Epithelial cell of proximal tubule (primary cell): ENCODE data around the gene TEX13D. TPM values are rescaled to one million over a fixed set of nuclear protein-coding genes. Genes with fewer than 3 reads are reported as not detected.

Experiments
- DNase-seq: peaks from one replicate; pipeline ENCODE4 v3.0.0-alpha.2; 2011; ENCODE audit warnings: low read depth
- H3K4me3 ChIP-seq: 2 replicates; pipeline ENCODE4 v1.5.1; 2011; ENCODE audit warnings: low read depth, mild to moderate bottlenecking, low read length
- total RNA-seq: library from RNA; depleted of rRNA; stranded (reverse); fragments of >200 nt; gene quantifications from 2 replicates; pipeline ENCODE4 v1.2.3, GENCODE V29; 2015
- TF ChIP-seq, protein P1 (sequence below): conservative IDR thresholded peaks from 2 replicates; pipeline ENCODE4 v1.5.1; 2012; ENCODE audit warnings: low read depth, mild to moderate bottlenecking, low read length

Gene TEX13D
- total RNA-seq, 1 donor from 2014 or later = not detected

DNA sequence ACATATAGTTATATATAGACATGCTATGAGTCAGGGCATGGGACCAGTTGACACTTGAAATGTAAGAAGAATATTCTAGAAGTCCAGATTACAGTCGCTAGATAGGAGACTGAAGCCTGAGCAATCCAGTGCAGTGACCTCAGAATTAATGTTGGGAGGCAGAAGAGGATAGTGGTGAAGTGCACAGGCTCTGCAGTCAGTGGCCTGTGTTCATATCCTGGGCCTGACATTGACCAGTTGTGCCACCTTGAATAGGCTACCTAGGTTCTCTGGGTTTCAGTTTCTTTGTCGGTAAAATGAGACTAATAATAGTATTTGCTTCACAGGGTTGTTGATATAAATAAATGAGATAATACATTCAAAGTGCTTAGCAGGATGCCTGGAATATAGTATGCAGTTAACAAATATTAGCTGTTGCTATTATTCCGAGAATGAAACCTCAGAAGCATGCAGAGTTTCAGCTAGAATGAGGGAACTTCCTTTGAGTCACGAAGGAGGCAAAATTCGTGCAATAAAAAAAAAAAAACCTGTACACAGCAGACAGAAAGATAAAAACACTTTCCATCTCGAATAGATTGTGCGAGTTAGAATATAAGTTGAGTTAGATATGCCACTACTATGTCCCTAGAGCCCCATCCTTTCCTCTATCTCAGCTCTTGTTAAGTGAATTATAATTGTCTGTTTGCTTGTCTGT is 9.9 kb downstream of the TEX13D start:
- DNase-seq = no peak
- TF ChIP-seq, protein P1, sequence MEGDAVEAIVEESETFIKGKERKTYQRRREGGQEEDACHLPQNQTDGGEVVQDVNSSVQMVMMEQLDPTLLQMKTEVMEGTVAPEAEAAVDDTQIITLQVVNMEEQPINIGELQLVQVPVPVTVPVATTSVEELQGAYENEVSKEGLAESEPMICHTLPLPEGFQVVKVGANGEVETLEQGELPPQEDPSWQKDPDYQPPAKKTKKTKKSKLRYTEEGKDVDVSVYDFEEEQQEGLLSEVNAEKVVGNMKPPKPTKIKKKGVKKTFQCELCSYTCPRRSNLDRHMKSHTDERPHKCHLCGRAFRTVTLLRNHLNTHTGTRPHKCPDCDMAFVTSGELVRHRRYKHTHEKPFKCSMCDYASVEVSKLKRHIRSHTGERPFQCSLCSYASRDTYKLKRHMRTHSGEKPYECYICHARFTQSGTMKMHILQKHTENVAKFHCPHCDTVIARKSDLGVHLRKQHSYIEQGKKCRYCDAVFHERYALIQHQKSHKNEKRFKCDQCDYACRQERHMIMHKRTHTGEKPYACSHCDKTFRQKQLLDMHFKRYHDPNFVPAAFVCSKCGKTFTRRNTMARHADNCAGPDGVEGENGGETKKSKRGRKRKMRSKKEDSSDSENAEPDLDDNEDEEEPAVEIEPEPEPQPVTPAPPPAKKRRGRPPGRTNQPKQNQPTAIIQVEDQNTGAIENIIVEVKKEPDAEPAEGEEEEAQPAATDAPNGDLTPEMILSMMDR = no peak
- H3K4me3 ChIP-seq = no peak overlapping the region

- H3K4me3 ChIP-seq = no peak overlapping the region
- TF ChIP-seq, protein P1 = no peak
- DNase-seq = no peak
Measured at GRCh38 chrX:124343016-124343415, 10.6 kb downstream of the TEX13D start.

- no peak for DNase-seq
- no peak overlapping the region for H3K4me3 ChIP-seq
- TF ChIP-seq, protein P1 = no peak
Measured at GRCh38 chrX:124344246-124344645, 11.8 kb downstream of the TEX13D start.

DNA sequence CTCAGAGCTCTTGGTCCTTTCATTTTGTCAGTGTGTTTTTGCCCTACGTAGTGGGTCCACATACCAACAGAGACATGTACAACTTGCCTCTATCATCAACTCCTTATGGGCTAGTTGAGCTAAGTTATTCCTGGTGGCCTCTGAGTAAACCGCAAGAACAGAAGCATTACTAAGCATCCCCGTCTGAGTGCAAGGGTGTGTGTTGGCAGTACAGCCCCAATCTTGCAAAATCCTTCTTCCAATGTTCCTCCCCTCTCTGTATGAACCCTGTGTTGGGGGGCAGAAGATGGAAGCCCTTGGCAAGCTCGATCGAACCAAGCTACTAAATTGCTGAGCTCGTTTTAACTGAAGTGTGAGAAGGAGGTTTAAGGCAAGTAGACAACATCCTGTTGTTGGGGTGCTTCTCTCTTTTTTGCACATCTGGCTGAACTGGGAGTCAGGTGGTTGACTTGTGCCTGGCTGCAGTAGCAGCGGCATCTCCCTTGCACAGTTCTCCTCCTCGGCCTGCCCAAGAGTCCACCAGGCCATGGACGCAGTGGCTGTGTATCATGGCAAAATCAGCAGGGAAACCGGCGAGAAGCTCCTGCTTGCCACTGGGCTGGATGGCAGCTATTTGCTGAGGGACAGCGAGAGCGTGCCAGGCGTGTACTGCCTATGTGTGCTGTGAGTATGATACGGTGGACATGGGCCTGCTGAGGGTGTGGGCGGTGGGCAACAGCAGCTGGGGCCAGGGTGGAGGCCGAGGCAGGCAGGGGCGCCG is 13.8 kb downstream of the TEX13D start, which contains the start of gene SH2D1A:
TSS of gene SH2D1A (plus strand) at position 447 of the 760 bp plus-strand sequence. CDS start at position 527, 80 bp downstream.
- no peak within 1 kb of the TSS for H3K4me3 ChIP-seq
- no peak for DNase-seq
- TF ChIP-seq, protein P1 = no peak

DNA sequence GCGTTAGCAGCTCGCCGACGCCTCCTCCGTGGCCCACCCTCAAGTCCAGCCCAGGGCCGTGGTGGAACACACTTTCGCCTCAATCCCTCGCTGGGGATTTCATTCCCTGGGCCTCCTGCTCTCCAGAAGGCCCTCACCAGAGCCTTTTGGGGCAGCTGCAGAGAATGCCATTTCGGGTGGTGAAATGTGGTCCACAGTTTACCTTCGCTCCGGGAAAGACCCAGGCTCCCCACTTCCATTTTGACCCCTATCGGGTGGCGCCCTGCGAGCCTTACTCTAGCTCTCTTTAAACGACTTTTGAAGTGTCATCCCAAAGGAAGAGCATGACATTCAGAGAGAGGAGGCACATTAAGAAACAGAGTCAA is 14.4 kb downstream of the TEX13D start:
- TF ChIP-seq, protein P1 = no peak
- no peak for DNase-seq
- H3K4me3 ChIP-seq = no peak overlapping the region

DNA sequence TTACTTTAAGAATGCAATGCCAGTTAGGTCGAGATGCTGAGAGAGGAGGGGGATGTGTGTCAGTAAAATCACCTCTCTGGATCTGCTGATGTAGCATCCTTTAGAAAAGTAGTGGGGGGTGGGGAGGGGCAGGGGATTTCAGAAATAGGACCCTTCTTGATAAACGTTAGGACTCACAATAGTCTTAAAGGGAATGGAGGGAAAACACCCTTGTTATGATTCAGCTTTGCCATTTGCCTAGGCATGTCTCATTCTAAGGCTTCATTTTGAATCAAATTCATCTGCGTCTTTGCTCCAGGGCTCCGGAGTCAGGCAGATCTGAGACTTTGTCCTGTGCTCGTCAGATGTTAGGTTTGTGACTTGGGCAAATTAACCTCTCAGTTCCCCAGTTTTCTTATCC is 14.8 kb downstream of the TEX13D start:
- TF ChIP-seq, protein P1 = no peak
- H3K4me3 ChIP-seq = no peak overlapping the region
- no peak for DNase-seq
